DND-41 (cell line): ENCODE results near the gene ITGB7.

ENCODE experiments used
- EZH2 ChIP-seq: IDR thresholded peaks from 3 replicates; pipeline ENCODE4 v1.6.1; 2012; ENCODE audit warnings: borderline replicate concordance, low read depth, mild to moderate bottlenecking, moderate library complexity, low read length, inconsistent platforms; ENCODE audit not compliant: severe bottlenecking
- TF ChIP-seq, protein P1 (sequence below): IDR thresholded peaks from 2 replicates; pipeline ENCODE4 v1.5.1; 2012; ENCODE audit warnings: borderline replicate concordance, low read length, moderate library complexity, mild to moderate bottlenecking; ENCODE audit not compliant: poor library complexity, severe bottlenecking; ENCODE audit errors: extremely low read depth

DNA sequence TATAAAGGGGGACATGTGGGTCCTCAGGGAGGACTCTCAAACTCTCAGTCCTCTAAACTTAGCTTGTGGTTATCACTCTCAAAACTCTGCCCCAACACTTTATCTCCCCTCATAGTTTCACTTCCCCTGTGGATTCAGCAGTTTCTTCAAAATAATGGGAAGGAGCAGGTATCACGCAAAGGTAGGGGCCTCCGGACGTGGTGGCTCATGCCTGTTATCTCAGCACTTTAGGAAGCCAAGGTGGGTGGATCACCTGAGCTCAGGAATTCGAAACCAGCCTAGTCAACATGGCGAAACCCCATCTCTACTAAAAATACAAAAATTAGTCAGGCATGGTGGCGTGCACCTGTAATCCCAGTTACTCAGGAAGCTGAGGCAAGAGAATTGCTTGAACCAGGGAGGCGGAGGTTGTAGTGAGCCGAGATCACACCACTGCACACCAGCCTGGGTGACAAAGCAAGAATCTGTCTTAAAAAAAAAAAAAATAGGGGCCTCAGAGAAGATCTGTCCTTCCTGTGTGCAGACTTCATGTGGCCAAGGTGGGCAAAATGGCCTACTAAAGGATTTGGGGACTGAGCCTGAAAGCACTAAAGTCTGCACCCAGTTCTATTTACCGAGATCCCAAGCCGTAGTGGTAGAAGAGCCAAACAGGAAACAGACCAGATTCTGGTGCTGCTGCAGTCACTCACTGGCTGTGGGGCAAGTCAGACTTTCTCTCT, 6.4 kb downstream of the ITGB7 start:
- TF ChIP-seq, protein P1, sequence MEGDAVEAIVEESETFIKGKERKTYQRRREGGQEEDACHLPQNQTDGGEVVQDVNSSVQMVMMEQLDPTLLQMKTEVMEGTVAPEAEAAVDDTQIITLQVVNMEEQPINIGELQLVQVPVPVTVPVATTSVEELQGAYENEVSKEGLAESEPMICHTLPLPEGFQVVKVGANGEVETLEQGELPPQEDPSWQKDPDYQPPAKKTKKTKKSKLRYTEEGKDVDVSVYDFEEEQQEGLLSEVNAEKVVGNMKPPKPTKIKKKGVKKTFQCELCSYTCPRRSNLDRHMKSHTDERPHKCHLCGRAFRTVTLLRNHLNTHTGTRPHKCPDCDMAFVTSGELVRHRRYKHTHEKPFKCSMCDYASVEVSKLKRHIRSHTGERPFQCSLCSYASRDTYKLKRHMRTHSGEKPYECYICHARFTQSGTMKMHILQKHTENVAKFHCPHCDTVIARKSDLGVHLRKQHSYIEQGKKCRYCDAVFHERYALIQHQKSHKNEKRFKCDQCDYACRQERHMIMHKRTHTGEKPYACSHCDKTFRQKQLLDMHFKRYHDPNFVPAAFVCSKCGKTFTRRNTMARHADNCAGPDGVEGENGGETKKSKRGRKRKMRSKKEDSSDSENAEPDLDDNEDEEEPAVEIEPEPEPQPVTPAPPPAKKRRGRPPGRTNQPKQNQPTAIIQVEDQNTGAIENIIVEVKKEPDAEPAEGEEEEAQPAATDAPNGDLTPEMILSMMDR = no peak
- no peak for TF ChIP-seq EZH2
